GM18508 (cell line): ENCODE results near the gene ZBBX.

ENCODE experiments used
- ATAC-seq: cut with Tn5 transposase; IDR thresholded peaks from one replicate; pipeline ENCODE4 v1.9.1; 2021; ENCODE audit warnings: moderate number of reproducible peaks; ENCODE audit not compliant: insufficient read depth, unreplicated experiment

Gene ZBBX

DNA sequence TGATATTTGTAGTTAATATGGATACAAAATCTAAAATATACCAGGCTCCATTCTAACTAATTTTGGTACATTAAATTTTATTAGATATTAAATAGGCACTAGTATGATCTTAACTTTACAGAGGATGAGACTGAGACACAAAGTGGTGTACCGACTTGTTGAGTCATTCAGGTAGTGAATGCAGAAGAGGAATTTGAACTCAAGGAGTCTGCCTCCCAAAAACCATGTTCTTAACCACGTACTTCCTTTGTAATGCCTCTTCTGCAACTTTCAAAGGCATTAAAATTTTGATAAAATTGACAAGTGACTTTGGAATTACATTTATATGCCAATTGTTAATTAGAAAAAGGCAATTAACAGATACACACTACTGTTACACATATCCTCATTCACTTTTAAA is 61.8 kb downstream of the ZBBX start:
- ATAC-seq = no peak

DNA sequence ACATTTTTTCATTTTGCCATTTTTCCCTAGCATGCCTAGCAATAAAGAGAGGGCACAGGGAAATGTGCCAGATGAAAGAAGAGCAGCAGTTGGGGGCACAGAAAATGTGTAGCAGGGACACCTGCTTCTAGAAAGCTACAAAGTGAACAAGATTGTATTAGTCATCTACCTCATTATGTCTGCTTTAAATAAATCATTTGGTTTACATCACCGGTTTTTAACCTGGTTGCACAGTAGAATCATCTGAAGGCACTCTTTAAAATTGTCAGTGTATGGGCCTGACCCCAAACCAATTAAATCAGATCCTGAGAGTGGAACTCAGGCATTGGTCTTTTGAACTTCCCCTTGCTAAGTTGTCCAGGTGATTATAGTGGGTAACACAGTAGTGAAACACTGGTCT is 73.8 kb downstream of the ZBBX start:
- ATAC-seq = no peak

DNA sequence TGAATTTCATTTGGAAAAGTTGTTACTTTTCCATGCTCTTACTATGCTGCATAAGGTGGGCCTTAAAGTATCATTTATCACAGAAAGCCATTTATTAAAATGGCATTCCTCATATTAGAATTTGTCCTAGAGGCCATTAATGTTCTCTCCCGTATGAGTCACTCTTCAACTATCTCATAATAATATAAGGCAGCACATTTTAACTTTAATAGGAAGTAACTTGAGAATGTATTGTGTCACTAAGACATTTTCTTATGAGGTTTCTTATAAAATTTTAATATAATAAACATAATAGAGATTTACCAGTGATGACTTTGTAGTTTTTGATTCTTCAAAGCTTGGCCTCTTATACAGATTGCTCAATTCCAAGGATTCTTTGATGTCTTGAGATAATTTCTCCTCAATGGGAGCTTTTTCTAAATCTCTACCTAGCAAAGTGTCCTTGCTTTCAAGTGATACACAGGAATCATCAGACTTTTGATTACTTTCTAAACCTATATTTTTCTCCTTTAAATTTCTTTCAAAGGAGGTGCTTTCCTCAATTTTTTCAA is 74.7 kb downstream of the ZBBX start:
- ATAC-seq = no peak

DNA sequence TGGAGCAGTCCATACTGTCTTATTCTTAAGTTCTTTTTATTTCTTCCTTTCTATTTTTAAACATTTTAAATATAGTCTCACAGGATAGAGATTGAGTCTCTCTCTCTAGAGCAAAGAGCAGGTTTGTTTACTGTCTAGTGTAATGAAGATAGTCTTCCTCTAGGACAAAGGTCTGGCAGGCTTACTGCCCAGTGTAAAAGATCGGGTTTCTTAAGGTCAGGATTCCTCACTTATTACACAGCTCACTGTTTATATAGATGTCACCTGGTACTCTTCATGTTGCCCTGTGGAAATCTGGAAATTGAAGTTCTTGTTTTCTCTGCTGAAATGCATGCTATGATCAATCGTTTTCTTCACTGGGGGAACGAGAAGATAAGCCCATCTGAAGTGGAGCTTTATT is 76.0 kb downstream of the ZBBX start:
- ATAC-seq = no peak

DNA sequence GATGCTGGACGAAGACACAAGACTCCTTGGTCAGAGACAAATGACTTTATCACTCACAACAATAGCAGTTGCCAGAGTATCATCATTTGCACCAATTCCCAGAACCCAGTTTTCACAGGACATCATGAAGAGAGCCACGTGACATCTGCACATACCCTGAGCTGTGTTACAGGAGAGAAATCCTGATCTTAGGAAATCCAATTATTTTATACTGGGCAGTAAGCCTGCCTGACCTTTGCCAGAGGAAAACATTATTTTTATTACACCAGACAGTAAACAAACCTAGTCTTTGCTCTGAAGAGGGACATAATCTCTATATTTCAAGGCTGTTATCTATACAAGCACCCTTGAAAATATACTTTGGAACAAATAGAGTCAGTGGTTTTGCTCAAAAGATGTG is 77.4 kb downstream of the ZBBX start:
- ATAC-seq = no peak

DNA sequence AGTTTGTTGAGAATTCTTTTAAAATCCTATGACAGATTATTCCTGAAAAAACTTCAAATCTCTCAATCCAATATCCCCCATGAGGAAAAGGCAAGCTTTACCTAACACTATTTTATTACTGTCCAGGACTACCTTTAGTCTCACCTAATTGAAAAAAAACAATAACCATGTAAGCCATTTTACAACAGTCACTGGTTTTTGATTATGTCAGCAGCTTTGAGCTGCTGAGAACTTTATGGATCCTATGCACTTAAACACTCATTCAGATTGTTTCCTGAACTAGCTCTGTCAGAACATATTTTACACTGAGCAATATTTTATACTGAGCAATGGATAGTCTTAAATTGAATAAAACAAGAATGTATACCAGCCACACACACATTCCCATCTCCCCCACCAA is 79.9 kb downstream of the ZBBX start:
- no peak for ATAC-seq

DNA sequence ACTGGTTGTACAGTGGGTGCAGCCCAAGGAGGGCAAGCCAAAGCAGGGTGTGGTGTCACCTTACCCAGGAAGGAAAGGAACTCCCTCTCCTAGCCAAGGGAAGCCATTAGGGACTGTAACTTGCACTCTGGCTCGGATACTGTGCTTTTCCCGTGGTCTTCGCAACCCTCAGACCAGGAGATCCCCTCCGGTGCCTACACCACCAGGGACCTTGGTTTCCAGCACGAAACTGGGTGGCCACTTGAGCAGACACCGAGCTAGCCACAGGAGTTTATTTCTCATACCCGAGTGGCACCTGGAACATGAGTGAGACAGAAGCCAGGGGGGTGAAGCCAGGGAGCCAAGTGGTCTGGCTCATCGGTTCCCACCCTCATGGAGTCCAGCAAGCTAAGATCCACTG is 90.7 kb downstream of the ZBBX start:
- no peak for ATAC-seq

DNA sequence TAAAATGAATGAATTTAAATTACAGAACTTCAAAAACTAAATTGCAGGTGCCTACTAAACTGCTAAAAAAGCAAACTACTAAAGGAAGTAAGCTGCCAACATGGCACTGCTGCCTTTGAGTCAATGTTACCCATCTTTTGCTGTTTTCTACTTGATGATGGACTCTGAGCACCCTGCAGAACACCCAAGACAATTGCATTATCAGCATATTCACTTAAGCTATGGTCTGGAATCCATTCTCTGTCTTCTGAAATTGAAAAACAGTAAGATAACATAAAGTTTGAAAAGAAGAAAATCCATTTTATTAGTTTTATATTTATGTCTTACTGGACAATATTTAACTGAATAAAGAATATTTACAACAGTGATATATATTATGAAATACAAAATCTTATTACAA is 91.4 kb downstream of the ZBBX start:
- no peak for ATAC-seq

DNA sequence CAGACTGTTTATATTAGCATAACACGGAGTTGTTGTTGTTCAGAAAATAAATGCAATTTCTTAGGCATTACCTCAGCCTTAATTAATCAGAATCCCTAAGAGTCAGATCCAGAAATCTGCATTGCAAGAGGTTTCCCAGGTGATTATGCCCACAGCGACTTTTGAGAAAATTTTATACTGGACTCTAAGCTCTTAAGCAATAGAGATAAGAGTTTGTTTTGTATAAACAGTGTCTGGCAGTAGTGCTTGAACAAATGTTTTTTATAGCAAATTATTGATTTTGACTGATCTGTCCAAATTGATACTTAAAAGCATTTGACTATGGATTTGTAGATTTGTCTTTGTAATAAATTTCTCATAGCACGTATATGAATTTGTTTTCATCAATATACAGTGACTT is 92.8 kb downstream of the ZBBX start:
- no peak for ATAC-seq

DNA sequence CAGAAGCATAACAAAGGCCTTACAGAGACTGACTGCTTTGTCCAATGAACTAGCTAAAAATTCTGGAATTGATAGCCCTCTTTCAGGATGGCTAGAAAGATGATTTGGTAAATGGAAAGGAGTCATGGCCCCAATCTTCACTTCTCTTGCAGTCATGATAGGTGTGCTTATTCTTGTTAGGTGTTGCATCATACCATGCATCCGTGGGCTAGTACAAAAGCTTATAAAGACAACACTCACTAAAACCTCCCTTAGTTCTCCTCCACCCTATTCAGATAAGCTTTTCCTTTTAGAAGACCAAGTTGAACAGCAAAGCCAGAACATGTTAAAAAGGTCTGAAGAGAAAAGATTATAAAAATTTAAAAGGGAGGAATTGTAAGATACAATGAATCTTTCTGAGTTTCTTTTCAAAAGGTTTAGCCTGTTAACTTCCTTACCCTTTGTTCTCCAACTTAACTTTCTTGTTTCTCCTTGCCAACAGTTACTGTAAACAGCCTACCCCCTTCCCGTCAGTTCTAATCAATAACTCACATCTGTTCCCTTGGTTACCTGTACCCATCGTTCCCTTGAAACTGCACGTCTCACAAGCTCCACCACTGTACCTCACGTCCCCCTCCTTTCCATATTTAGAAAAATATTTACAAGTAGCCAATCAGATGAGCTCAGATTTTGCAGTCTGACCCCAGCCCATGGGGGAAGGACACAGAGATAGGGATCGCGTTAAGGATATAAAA is 105.8 kb downstream of the ZBBX start:
- no peak for ATAC-seq

DNA sequence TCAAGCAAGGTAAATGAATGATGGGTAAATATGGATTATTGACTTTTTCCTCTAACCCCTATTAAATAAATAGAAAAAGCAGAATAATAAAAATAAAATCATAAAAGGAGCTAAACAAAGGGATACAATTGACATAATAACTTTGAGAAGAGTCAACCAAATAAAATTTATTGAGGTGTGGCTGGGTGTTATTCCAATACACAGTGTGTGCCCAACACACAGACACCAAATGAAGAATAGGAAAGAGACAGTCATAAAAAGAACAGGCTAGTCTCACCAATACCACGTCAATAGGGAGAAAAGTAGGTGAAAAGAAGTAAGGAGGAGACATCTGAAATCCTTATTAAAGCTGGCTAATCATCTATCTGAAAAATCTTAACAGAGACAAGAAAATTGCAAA is 127.1 kb downstream of the ZBBX start:
- no peak for ATAC-seq

DNA sequence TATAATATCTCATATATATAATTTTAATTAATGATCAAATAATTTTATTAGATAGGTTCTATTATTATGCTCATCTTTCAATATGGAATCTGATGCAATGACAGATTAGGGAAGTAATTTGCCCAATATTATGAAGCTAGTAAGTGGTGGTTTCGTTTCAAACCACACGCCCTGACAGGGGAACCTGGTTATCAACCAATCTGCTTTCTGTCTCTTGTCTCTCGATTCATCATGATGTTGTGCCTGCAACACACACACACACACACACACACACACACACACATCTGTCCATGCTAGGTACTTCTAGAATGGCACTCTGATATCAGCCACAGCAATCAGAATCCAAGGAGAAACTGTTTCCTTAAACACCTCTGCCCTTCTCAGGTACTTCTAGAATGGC is 128.4 kb downstream of the ZBBX start:
- no peak for ATAC-seq

DNA sequence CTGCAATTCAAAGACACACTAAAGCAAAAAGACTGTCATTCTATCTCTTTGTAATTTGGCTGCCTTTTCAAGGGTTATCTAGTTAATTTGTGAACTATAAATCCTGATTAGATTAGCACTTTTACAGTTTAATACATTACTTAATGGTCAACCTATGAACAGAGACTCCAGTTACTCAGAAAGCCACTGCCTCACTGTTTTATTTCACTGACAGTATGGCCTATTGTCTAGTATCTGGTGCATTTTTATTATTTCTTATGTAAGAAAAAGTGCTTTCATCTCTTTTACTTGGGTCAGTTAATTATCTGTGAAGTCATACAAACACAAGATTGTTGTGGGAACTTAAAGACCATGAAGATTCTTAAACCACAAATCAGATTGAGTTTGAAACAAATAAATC is 133.8 kb downstream of the ZBBX start:
- no peak for ATAC-seq

DNA sequence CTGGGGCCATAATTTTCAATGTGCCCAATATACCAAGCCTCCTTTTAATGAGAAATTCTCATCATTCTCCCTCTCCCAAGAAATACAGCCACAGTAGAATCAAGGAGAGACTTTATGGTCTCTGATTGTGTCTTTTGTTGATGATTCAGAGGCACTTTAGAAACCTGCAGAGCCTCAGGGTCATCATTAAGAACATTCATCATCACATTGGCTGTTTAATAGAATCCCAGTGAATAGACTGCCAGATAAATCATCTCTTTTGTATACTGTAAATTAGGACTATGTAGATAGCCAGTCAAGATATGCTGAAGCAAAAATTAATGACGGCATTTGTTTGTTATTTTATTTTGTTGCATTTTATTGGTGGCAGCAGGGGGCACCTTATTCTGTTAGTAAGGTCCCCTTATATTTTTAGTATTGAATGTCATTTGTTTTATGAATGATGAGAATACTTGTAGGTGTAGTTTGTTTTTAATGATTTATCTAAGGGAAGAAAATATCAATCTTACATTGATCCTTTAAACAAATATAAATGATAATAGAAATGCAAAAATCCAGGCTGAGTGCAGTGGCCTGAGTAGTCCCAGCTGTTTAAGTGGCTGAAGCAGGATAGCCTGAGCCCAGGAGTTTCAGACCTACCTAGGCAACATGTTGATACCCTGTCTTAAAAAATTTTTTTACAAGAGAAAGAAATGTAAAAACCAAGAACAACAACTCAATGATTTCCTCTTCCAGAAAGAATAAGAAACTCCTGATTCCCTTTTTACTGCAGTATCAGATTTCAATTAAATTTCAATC is 138.8 kb downstream of the ZBBX start:
- no peak for ATAC-seq

DNA sequence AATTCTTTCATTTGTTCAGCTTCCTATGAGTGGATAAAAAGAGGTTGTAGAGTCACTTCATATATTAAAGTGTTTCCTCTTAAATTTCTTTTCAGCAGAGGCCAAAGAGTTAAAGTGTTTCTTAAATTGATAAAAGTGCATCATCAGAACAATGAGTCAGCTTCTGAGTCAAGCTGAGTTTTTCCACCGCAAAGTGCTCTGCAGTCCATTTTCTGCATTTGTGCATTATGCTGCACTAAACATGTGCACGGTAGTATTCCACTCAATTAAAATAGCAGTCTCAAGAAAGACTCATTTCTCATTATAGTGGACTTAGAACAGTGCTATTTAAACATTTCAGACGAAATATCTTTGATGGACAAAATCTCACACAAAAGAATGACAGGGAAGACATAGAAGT is 152.0 kb downstream of the ZBBX start:
- ATAC-seq = no peak

DNA sequence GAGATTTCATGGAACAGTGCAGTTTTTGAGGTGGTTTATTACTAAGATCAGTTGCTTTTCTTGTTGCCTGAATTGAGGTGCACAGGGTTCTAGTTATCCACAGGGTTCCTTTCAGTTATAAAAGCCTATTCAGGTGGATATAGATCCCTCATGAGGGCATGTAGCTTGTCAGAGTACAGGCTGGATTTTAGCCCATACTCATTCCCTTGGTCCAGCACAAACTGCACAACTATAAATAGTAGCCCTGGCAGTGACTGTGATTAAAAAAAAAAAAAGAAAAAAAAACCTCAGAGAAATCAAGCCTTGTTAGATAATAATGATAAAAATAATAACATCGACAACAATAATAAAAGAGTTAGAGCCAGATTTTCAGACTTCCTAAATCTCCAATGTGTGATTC is 154.3 kb downstream of the ZBBX start:
- ATAC-seq = no peak

DNA sequence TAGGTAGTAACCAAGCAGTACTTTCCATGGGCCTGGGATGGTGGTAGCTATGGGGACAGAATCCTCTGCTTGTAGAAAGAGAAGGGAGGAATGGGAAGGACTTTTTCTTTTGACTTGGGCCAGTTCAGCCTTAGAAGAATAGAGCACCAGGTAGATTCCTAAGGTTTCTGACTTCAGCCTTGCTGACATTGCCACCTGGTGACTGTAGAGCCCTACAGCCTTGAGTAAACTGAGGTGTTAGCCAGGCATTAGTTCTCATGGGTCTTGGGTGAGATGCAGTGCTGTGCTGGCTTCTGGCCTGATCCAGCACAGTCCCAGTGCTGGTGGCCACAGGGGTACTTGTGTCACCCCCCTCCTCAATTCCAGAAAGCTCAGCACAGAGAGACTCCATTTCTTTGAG is 171.1 kb downstream of the ZBBX start:
- no peak for ATAC-seq

DNA sequence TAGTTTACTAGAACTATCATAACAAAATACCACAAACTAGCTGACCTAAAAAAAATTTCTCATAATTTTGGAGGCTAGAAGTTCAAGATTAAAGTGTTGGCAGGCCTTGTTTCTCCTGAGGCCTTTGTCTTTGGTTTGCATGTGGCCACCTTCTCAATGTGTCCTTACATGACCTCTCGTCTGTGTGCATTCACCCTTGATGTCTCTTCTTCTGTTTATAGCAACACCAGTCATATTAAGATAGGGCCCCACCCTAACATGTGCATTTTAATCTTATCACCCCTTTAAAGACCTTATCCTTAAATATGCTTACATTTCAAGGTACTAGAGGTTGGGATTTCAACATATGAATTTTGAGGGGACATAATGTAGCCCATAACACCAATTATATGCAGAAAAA is 177.0 kb downstream of the ZBBX start:
- no peak for ATAC-seq

DNA sequence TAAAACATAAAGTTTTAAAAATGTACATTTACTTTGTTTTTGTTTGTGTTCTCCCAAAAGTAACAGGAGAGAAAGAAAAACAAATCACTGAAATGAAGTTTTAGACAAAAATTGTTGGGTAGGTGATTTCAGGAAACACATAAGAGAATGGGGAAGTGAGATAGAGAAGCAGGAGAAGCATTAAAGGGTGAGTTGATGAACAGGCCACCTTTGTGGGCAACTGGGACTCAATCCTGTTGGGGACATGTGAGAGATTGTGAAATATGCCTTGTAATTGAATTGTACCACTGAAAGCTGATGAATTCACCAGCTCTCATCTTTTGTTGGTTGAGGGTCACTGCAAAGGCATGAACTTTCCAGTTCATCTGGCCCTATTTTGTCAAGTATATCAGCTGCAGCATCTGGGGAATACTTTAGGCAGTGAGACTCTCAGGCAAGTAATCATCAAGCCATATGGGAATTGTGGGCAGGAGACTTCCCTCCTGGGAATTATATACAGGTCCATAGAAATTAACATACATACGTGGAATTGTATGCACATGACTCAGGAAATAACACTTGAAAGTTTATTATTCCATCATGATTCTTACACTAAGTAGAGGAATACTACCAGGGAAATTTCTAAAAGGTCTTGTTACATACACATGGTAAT is 181.0 kb downstream of the ZBBX start:
- no peak for ATAC-seq
